ENCODE results near the gene PARP1.
"Not testable (repeated sequence)": the region's sequence is repeated elsewhere in the genome, so short reads cannot be mapped to it uniquely, and the experiment has no call there.

The PARP1 gene

DNA sequence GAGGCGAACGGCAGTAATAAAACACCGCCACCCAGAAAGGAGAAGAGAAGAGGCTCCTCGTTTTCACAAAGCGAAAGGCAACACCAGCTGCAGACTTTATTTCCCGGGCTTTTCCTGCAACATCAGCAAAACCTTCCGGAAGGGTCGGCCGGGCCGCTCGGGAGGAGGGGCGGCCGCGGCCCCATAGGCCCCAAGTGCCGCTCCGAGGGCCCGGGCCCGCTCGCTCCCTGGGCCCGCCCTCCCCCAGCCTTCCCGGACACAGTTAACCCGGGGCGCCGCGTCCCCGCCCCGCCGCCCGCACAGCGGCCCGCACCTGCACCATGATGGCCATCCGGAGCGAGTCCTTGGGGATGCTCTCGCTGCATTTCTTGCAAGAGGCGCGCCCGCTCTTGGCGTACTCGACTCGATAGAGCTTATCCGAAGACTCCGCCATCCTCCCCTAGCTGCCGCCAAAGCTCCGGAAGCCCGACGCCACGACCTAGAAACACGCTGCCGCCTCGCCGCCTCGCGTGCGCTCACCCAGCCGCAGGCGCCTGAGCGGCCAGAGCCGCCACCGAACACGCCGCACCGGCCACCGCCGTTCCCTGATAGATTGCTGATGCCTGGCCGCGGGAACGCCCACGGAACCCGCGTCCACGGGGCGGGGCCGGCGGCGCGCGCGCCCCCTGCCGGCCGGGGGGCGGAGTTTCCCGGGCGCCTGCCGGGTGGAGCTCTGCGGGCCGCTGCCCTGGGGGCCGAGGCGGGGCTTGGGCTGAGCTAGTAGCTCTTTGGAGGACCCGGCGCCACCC is at the start of gene PARP1:
TSS of gene PARP1 (minus strand) at position 597 of the 788 bp plus-strand sequence. CDS start at position 433, 164 bp downstream.
- peak; percentile 75 for DNase-seq

DNA sequence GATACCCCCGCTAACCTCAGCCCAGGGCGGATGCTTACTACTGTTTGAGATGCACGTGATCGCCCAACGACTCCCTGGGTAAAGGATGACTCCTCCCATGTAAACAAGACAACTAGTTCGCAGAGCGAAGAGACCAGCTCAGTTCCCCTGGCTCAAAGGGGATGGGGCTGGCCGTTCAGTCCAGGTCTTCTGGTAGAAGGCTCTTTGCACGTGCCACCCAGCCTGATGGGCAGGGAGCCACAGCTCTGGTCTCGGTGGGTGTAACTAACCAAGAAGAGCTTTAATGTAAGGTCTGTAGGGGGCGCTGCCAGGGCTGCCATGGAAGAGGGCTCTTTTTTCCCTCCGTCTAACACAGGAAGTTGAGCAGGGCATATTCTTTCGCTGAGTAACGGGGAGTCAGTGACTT is 49.4 kb upstream of the PARP1 start:
- DNase-seq = no peak

DNA sequence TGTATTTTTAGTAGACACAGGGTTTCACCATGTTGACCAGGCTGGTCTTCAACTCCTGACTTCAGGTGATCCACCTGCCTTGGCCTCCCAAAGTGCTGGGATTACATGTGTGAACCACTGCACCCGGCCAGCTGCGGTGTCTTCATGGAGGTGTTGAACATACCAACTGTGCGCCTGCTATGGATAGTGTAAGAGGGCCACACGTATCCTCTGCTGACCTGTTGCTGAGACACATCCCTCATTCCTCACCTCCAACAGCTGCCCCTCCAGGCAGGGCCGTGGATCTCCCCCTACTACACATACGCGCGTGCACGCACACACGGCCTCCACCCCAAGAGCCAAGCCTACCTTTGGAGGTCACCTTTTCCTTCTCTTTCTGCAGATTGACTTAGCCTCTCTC is 48.0 kb upstream of the PARP1 start:
- DNase-seq = no peak

GRCh38 chr1:226454349-226454748 is 46.5 kb upstream of the PARP1 start:
- DNase-seq = no peak

DNA sequence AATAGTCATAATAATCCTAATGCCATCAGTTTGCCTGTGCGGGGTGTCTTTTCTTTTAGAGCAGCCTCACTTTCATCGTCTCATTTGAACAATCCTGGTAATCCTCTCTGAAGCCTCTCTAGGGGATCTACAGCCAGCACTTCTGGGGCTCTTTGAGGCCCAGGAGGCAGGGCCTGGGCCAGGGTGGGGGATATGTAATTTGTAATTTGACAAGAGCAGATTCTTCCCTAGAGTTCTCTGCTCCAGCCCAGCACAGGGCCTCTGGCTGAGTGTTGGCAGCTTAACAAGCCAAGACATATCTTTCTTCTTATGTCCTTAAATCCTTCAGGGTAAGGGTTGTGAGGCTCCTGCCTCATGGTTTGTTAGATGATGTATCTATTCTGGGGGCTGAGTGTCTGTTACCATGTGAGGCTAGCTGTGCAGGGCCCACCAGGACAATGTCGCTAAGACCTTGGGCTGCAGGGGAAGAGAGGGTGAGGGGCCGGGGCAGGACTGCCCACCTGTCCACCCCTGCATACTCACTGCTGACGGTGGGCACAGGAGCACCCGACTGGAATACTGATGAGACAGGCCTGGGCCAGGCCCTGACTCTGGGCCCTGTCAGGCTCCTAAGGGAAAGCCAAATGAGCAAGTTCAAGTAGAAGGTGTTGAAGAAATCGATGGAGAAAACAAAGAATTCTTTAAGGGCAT is 45.3 kb upstream of the PARP1 start:
- DNase-seq = no peak

DNA sequence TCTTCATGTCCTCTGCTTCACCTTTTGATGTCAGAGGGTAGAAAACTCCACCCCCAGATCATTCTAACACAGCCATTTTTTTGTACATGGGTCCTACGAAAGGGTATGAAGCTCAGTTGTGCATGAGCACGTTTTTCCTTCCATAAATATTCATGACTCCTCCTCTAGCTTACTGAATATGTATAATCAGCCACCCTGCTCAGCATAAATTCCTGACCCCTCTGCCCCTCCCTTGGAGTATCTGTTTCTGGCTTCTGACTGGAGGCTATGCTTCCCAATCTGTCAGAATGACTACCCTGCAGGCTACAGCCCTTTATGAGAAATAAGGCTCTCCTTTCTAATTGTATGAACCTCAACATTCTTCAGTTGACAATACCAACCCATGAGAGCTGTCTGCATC is 42.8 kb upstream of the PARP1 start:
- no peak for DNase-seq

DNA sequence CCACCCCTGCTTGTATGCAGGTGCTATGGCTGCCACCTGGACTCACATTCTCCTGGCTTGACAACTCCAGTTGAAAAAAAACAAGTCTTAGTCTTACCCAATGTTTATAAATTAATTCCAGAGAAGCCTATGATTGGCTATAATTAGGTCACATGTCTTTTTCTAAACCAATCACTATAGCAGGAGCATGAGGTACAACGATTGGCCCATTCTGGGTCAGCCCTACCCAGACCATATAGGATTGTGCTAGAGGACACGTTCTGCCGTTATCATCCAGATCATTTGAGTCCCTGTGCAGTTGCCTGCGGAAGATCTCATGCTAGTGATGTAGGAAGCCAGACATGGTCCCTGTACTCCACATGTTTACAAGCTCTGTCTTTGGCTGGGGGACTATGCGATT is 41.9 kb upstream of the PARP1 start:
- DNase-seq = no peak

DNA sequence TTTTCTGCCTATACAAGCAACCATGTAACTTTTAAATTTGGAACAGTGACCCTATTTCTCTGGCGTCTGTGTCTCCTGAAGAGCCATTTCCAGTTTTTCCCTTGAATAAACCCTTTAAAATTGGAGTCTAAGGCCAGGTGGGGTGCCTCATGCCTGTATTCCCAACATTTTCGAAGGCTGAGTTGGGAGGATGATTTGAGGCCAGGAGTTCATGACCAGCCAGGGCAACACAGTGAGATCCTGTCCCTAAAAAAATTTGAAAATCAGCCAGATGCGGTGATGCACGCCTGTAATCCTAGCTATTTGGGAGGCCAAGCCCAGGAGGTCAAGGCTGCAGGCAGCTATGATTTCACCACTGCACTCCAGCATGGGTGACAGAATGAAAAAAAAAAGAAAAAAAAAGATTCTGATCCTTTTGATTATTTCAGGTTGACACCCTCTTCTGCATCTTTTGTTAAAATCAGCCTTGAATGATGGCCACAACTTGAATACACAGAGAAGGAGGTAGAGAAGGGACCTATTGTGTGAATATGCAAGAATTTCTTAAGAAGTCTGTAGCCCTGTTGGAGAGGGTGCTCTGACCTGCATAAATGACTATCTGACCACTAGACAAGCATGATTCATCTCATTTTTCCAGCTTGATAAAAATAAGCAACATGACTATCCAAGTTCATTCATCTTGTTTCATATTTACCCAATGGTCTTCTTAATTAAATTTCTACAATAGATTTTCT is 40.2 kb upstream of the PARP1 start:
- DNase-seq = no peak

DNA sequence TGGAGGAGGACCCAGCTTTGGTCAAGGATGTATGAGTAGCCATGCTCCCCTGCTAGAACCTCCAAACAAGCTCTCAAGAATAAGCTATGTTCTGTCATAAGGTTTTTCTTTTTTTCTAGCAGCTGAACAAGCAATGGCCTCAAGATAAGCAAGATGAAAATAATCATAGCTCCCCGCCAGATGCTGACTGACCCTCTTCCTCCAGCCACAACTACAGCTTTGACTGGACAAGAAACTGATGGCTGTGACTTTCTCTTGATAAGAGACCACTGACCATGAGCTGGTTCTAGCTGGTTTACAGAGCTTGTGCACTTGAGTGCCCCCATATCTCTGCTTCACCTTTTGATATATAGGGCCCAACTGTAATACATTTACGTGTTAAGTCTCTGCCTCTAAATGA is 38.2 kb upstream of the PARP1 start:
- no peak for DNase-seq

DNA sequence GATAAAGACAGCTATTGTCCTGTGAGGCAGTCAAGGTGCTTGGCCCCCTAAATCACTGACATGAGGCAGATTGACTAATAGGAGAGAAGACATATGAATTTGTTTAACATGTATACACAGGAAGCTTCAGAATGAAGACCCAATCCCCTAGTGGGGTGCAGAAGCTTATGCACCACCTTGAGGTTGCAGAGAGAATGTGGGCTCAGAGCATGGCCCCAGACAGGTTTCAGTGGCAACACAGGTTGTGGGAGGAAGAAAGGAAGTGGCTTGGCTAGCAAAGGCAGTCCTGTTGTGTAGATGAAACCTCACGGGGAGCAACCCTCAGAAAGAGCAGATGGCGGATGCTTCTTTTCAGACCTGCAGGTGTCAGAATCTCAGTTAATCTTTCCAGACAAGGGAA is 37.0 kb upstream of the PARP1 start:
- DNase-seq = peak; percentile 11

- DNase-seq = no peak
Measured at GRCh38 chr1:226443439-226443838, 35.5 kb upstream of the PARP1 start.

DNA sequence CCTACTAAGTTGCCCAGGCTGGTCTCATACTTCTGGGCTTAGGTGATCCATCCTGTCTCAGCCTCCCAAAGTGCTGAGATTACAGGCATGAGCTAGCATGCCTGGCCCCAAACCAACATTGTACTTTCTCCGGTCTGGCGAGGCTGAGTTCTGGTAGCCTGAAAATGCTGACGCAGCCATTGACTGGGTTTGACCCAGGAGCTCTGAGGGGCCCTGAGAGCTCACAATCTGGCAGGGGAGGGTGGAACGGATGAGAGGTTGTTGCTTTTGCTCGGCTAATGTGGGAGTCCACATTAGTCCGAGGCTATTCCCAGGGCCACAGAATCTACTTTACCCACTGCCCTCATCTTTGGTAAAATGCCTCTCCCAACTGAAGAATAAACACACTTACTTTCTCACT is 35.1 kb upstream of the PARP1 start:
- no peak for DNase-seq

DNA sequence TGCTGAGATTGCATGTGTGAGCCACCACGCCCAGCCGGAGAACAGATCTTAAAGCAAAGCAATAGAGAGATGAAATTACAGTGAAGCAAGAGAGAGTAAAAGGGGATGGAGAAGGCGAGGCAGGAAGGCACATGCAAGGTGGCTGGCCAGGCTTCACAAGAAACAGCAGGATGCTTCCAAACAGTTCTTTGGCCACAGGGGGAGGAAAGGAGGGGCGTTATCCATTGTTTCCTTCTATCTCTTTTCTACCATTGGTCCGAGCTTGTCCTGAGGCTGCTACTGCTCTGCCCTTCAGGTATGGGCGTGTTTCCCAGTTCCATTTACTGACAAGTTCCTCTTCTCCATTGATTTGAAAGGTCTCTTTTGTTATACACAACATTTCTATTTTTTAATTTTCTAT is 33.7 kb upstream of the PARP1 start:
- DNase-seq = no peak

DNA sequence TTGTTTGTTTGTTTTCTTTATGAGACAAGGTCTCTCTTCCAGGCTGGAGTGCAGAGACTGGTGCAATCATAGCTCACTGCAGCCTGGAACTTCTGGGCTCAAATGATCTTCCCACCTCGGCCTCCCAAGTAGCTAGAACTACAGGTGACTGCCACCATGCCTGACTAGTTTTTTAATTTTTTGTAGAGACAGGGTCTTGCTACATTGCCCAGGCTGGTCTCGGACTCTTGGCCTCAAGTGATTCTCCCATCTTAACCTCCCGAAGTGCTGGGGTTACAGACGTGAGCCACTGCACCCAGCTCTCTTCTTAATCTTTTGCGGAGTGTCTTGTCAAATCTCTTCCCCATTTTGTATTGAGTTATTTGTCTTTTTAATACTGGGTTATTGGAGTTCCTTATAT is 32.6 kb upstream of the PARP1 start:
- DNase-seq = no peak

DNA sequence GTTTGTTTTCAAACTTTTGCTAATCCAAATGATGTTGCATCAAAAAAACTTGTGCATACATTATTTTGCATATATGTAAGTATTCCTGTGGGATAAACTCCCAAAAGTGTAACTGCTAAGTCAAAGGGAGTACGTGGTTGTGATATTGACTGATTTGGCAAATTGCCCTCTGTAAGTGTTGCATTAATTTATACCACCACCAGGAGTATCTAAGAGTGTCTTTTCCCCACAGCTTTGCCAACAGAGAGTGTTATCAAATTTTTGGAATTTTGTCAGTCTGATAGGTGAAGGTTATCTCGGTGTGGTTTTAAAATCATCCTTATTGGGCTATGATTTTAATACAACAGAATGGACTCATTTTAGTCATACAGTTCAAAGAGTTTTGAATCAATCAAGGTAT is 30.1 kb upstream of the PARP1 start:
- no peak for DNase-seq

DNA sequence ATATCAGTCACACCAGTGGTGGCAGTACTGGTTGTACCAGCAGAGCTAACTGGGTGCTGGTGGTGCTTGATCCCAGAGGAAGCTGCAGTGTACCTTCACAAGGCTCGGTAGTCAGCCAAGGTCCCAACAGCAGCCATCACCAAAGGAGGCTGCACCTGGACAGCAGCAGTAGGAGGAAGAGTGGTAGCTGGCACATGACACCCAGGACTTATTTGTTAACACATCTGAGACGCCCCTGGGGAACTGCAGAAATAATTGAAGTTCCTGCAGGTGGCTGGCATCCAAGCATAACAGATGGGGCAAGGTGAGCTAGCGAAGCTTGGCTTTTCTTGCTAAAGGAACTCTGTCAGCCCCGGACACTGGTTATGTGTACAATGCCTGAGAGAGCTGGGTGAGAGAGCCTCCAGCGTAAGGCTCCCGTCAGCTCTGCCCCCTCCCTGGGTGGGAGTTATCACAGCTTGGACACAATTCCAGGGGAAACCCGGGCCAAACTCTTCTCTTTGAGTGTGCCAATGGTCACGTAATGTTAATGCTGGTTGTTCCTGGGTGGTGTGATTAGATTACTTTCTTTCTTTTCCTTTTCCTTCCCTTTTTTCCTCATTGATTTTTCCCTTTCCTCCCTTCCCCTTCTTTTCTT is 29.1 kb upstream of the PARP1 start:
- DNase-seq = no peak

DNA sequence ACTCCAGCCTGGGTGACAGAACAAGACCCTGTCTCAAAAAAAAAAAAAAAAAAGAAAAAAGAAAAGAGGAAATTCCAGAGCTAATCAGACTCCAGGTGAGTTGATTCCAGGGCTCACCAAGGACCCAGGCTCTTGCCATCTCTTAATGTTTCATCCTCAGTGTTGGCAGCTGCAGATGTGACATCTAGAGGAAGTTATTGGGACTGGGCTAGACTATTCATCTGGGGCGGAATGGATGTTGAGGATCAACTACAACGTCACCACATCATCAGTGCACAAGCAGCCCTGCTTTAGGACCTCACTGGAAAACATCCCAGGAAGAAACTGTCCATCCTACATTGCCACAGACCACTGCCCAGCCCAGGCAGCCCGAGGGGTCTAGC is 28.6 kb upstream of the PARP1 start:
- no peak for DNase-seq

DNA sequence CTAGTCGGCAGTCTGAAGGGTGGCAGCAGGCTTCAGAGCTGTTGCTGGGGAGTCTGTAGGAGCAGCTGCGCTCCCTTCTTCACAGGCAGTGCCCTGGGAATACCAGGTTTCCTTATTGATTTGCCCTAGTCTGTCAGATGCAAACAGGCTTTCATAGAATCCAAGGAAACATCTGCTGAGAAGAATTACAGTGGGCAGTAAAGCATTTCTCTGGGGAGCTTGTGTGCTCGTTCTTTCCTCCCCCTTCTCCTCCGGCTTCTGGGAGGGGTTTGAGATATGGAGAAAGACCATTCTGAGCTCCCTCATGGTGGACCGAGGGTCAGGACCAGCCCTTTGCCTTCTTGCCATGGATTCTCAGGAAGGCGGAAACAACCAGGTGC is 25.4 kb upstream of the PARP1 start:
- no peak for DNase-seq

DNA sequence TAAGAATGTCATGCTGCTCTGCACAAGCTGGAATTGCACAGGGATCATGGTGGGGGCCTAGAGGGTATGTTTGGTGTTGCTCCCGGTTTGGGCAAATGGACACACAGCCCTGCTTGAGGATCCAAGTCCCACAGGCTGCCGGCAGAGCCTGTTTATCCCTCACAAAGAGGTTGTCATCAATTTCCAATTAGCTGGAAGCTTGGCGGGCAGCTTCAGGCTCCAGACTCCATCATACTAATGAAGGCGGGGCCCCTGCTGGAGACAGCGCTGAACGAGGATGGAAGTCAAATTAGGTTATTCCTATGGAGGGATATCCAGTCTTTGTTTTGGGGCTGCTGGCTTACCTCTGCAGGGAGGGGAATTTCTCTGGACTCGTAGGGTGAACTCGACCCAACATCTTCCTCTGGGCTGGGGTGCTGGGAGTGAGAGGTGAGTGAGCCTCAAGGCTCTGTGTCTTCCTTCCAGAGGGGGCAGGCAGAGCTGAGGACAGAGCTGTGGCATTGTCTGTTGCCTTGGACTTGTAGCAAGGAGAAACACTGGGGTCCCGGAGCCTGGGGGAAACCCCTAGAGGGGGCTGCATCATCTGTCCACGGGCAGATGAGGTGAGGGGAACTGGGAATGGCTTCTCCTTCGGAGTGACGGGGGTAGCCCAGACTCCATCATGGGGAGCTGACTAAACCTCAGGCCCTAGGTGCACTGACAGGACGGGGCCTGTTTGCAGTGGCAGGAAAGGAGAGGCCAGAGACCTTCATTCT is 24.9 kb upstream of the PARP1 start:
- no peak for DNase-seq

GRCh38 chr1:226431898-226432297 is 24.0 kb upstream of the PARP1 start:
- not testable (repeated sequence) for DNase-seq

DNA sequence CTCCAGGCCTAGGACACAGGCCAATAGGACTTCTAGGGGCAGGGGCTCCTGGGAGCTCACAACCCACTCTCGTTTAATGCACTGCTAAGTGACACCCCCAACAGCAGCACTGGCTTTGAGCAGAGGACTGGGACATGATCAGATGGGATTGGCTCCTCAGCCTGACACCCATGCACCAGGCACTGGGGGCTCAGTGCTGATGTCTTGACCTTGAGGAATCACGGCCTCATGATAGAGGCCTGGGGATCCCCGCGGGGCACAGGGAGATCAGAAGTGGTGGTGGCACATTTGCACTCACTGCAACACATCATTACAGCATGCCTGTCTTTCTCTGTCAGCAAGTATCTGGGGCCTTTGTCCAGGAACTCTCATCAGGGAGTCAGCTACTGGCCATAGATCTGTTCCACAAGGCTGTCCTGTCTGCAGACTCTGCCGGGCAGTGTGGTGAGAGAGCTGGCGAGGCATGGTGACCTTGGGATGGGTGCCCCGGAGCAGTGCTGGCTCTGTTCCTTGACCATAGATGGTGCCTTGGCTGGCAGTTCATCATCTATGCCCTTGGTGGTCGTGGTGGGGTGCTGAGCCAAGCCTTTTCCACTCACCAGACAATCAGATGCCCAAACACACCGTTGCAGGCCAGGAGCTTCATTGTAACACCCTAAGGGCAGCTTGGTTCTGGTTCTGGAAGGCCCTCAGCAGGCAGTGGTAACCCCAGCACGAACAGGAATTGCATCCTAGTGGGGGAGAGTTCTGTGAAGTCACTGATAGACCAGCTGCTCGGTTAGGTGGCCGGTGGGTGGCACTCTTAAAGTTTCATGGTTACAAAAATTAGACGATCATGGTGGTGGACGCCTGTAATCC is 22.2 kb upstream of the PARP1 start:
- DNase-seq = no peak

All from activated T-cell treated with anti-CD3 and anti-CD28 coated beads for 4 hours (primary cell).